Measurements from ENCODE around the gene PTPRB.

Gene PTPRB

GRCh38 chr12:70661466-70662161 is 24.4 kb upstream of the PTPRB start:
- Histone ChIP-seq H3K4me1 (ENCODE audit: control insufficient read depth in 2 of 2, insufficient read depth in 2 of 2, low read length in 2 of 2) (no peaks in the 10 kb centered on the region), H3K9me3 (ENCODE audit: control insufficient read depth in 2 of 2, low read length in 2 of 2) (no peaks in the 10 kb centered on the region), H3K36me3 (ENCODE audit: control insufficient read depth in 2 of 2, insufficient read depth in 2 of 2, low read length in 2 of 2) (no peaks in the 10 kb centered on the region), H3K4me3 (ENCODE audit: low read length in 2 of 2) (no peak overlapping the region), H3K27me3 (ENCODE audit: control insufficient read depth in 2 of 2, insufficient read depth in 2 of 2, low read length in 2 of 2) (no peaks in the 10 kb centered on the region), H3K27ac (ENCODE audit: low read depth in 2 of 2, low read length in 2 of 2) (no peak overlapping the region), H3K9ac (ENCODE audit: low read depth in 1 of 2, low read length in 2 of 2) (no peak overlapping the region)

GRCh38 chr12:70660620-70661219 is 23.5 kb upstream of the PTPRB start:
- Histone ChIP-seq H3K9ac (ENCODE audit: low read depth in 1 of 2, low read length in 2 of 2) (no peak overlapping the region), H3K27ac (ENCODE audit: low read depth in 2 of 2, low read length in 2 of 2) (no peak overlapping the region), H3K4me1 (ENCODE audit: control insufficient read depth in 2 of 2, insufficient read depth in 2 of 2, low read length in 2 of 2) (no peaks in the 10 kb centered on the region), H3K36me3 (ENCODE audit: control insufficient read depth in 2 of 2, insufficient read depth in 2 of 2, low read length in 2 of 2) (no peaks in the 10 kb centered on the region), H3K4me3 (ENCODE audit: low read length in 2 of 2) (no peak overlapping the region), H3K27me3 (ENCODE audit: control insufficient read depth in 2 of 2, insufficient read depth in 2 of 2, low read length in 2 of 2) (no peaks in the 10 kb centered on the region), H3K9me3 (ENCODE audit: control insufficient read depth in 2 of 2, low read length in 2 of 2) (no peaks in the 10 kb centered on the region)

GRCh38 chr12:70660002-70660604 is 22.9 kb upstream of the PTPRB start:
- Histone ChIP-seq H3K4me1 (ENCODE audit: control insufficient read depth in 2 of 2, insufficient read depth in 2 of 2, low read length in 2 of 2) (no peaks in the 10 kb centered on the region), H3K9ac (ENCODE audit: low read depth in 1 of 2, low read length in 2 of 2) (no peak overlapping the region), H3K27ac (ENCODE audit: low read depth in 2 of 2, low read length in 2 of 2) (no peak overlapping the region)

GRCh38 chr12:70659077-70659606 is 21.9 kb upstream of the PTPRB start:
- Histone ChIP-seq H3K36me3 (ENCODE audit: control insufficient read depth in 2 of 2, insufficient read depth in 2 of 2, low read length in 2 of 2) (no peaks in the 10 kb centered on the region), H3K4me3 (ENCODE audit: low read length in 2 of 2) (no peak overlapping the region), H3K4me1 (ENCODE audit: control insufficient read depth in 2 of 2, insufficient read depth in 2 of 2, low read length in 2 of 2) (no peaks in the 10 kb centered on the region), H3K9me3 (ENCODE audit: control insufficient read depth in 2 of 2, low read length in 2 of 2) (no peaks in the 10 kb centered on the region), H3K9ac (ENCODE audit: low read depth in 1 of 2, low read length in 2 of 2) (no peak overlapping the region), H3K27me3 (ENCODE audit: control insufficient read depth in 2 of 2, insufficient read depth in 2 of 2, low read length in 2 of 2) (no peaks in the 10 kb centered on the region), H3K27ac (ENCODE audit: low read depth in 2 of 2, low read length in 2 of 2) (no peak overlapping the region)

More at GRCh38 chr12:70660002-70660604, 22.9 kb upstream of the PTPRB start:
- no peak overlapping the region for H3K4me3 ChIP-seq (ENCODE audit: low read length in 2 of 2)
- no peaks in the 10 kb centered on the region for H3K9me3 ChIP-seq (ENCODE audit: control insufficient read depth in 2 of 2, low read length in 2 of 2)
- H3K27me3 ChIP-seq (ENCODE audit: control insufficient read depth in 2 of 2, insufficient read depth in 2 of 2, low read length in 2 of 2), result no peaks in the 10 kb centered on the region
- H3K36me3 ChIP-seq (ENCODE audit: control insufficient read depth in 2 of 2, insufficient read depth in 2 of 2, low read length in 2 of 2), result no peaks in the 10 kb centered on the region

GRCh38 chr12:70657616-70658286 is 20.5 kb upstream of the PTPRB start:
- Histone ChIP-seq H3K9ac (ENCODE audit: low read depth in 1 of 2, low read length in 2 of 2) (no peak overlapping the region), H3K36me3 (ENCODE audit: control insufficient read depth in 2 of 2, insufficient read depth in 2 of 2, low read length in 2 of 2) (no peaks in the 10 kb centered on the region), H3K27me3 (ENCODE audit: control insufficient read depth in 2 of 2, insufficient read depth in 2 of 2, low read length in 2 of 2) (no peaks in the 10 kb centered on the region), H3K9me3 (ENCODE audit: control insufficient read depth in 2 of 2, low read length in 2 of 2) (no peaks in the 10 kb centered on the region), H3K4me3 (ENCODE audit: low read length in 2 of 2) (no peak overlapping the region), H3K4me1 (ENCODE audit: control insufficient read depth in 2 of 2, insufficient read depth in 2 of 2, low read length in 2 of 2) (no peaks in the 10 kb centered on the region), H3K27ac (ENCODE audit: low read depth in 2 of 2, low read length in 2 of 2) (no peak overlapping the region)

GRCh38 chr12:70652451-70652850 is 15.2 kb upstream of the PTPRB start:
- Histone ChIP-seq H3K36me3 (ENCODE audit: control insufficient read depth in 2 of 2, insufficient read depth in 2 of 2, low read length in 2 of 2) (no peaks in the 10 kb centered on the region), H3K4me3 (ENCODE audit: low read length in 2 of 2) (no peak overlapping the region), H3K9me3 (ENCODE audit: control insufficient read depth in 2 of 2, low read length in 2 of 2) (no peaks in the 10 kb centered on the region), H3K27ac (ENCODE audit: low read depth in 2 of 2, low read length in 2 of 2) (no peak overlapping the region), H3K27me3 (ENCODE audit: control insufficient read depth in 2 of 2, insufficient read depth in 2 of 2, low read length in 2 of 2) (no peaks in the 10 kb centered on the region), H3K4me1 (ENCODE audit: control insufficient read depth in 2 of 2, insufficient read depth in 2 of 2, low read length in 2 of 2) (no peaks in the 10 kb centered on the region), H3K9ac (ENCODE audit: low read depth in 1 of 2, low read length in 2 of 2) (no peak overlapping the region)

- Histone ChIP-seq H3K27ac (ENCODE audit: low read depth in 2 of 2, low read length in 2 of 2) (no peak overlapping the region), H3K36me3 (ENCODE audit: control insufficient read depth in 2 of 2, insufficient read depth in 2 of 2, low read length in 2 of 2) (no peaks in the 10 kb centered on the region), H3K9ac (ENCODE audit: low read depth in 1 of 2, low read length in 2 of 2) (no peak overlapping the region), H3K9me3 (ENCODE audit: control insufficient read depth in 2 of 2, low read length in 2 of 2) (no peaks in the 10 kb centered on the region), H3K4me1 (ENCODE audit: control insufficient read depth in 2 of 2, insufficient read depth in 2 of 2, low read length in 2 of 2) (peaks cover 5 to 6% of the 10 kb centered on the region in 2 donors), H3K4me3 (ENCODE audit: low read length in 2 of 2) (no peak overlapping the region), H3K27me3 (ENCODE audit: control insufficient read depth in 2 of 2, insufficient read depth in 2 of 2, low read length in 2 of 2) (no peaks in the 10 kb centered on the region)
Observed at GRCh38 chr12:70648831-70649230, 11.6 kb upstream of the PTPRB start.

GRCh38 chr12:70648191-70648590 is 11.0 kb upstream of the PTPRB start:
- Histone ChIP-seq H3K4me3 (ENCODE audit: low read length in 2 of 2) (no peak overlapping the region), H3K36me3 (ENCODE audit: control insufficient read depth in 2 of 2, insufficient read depth in 2 of 2, low read length in 2 of 2) (no peaks in the 10 kb centered on the region), H3K9ac (ENCODE audit: low read depth in 1 of 2, low read length in 2 of 2) (no peak overlapping the region), H3K4me1 (ENCODE audit: control insufficient read depth in 2 of 2, insufficient read depth in 2 of 2, low read length in 2 of 2) (peaks cover 5 to 6% of the 10 kb centered on the region in 2 donors), H3K27ac (ENCODE audit: low read depth in 2 of 2, low read length in 2 of 2) (no peak overlapping the region), H3K9me3 (ENCODE audit: control insufficient read depth in 2 of 2, low read length in 2 of 2) (no peaks in the 10 kb centered on the region), H3K27me3 (ENCODE audit: control insufficient read depth in 2 of 2, insufficient read depth in 2 of 2, low read length in 2 of 2) (no peaks in the 10 kb centered on the region)

- no peaks in the 10 kb centered on the region for H3K36me3 ChIP-seq (ENCODE audit: control insufficient read depth in 2 of 2, insufficient read depth in 2 of 2, low read length in 2 of 2)
- peaks cover 5 to 6% of the 10 kb centered on the region in 2 donors for H3K4me1 ChIP-seq (ENCODE audit: control insufficient read depth in 2 of 2, insufficient read depth in 2 of 2, low read length in 2 of 2)
- no peak overlapping the region for H3K9ac ChIP-seq (ENCODE audit: low read depth in 1 of 2, low read length in 2 of 2)
- H3K9me3 ChIP-seq (ENCODE audit: control insufficient read depth in 2 of 2, low read length in 2 of 2), result no peaks in the 10 kb centered on the region
- no peak overlapping the region for H3K4me3 ChIP-seq (ENCODE audit: low read length in 2 of 2)
- H3K27ac ChIP-seq (ENCODE audit: low read depth in 2 of 2, low read length in 2 of 2), result no peak overlapping the region
- H3K27me3 ChIP-seq (ENCODE audit: control insufficient read depth in 2 of 2, insufficient read depth in 2 of 2, low read length in 2 of 2), result no peaks in the 10 kb centered on the region
Observed at GRCh38 chr12:70646850-70647249, 9.6 kb upstream of the PTPRB start.
